ENCODE data around the gene ZNF396.

- TF ChIP-seq OSR1 (CRISPR knock-in tag; IDR thresholded peaks at IDR 0.05): no peak
- TF ChIP-seq TCF4 (CRISPR knock-in tag; IDR thresholded peaks at IDR 0.05; ENCODE audit: borderline replicate concordance): no peak
- no peak for TF ChIP-seq ZNF8 (CRISPR knock-in tag; IDR thresholded peaks at IDR 0.05)
- TF ChIP-seq SNAI2 (CRISPR knock-in tag; IDR thresholded peaks at IDR 0.05): no peak
- no peak for TF ChIP-seq RARB (CRISPR knock-in tag; IDR thresholded peaks at IDR 0.05)
- TF ChIP-seq POU6F1 (CRISPR knock-in tag; IDR thresholded peaks at IDR 0.05; ENCODE audit: borderline replicate concordance, low read depth): no peak
- no peak for TF ChIP-seq ZNF70 (CRISPR knock-in tag; IDR thresholded peaks at IDR 0.05)
- no peak for TF ChIP-seq ZFP3 (CRISPR knock-in tag; IDR thresholded peaks at IDR 0.05)
- TF ChIP-seq ZNF565 (CRISPR knock-in tag; conservative IDR thresholded peaks at IDR 0.05; ENCODE audit: low read depth): no peak
- no peak for TF ChIP-seq CREB5 (CRISPR knock-in tag; IDR thresholded peaks at IDR 0.05; ENCODE audit: low read depth)
Measured at GRCh38 chr18:35331367-35332087, 45.6 kb downstream of the ZNF396 start.

All from SK-N-SH treated with all-trans-retinoic acid at 6 μM for 48 hours (cell line).